Body of pancreas (tissue), 4 donors: ENCODE measurements around the gene CDR2. TPM values are rescaled to one million over a fixed set of nuclear protein-coding genes. Genes with fewer than 3 reads are reported as not detected.

Experiments
- ATAC-seq: fragments of 150-250 bp; one replicate; pipeline ENCODE4 v1.9.1; 2016
- DNase-seq, 4 donors: peaks; one replicate each; pipeline ENCODE4 v3.0.0-alpha.2; 2019
- H3K27ac ChIP-seq, 4 donors: fragments of 200-600 bp; sonication (generic); 1 replicate in 3 of 4; 2 replicates in 1 of 4; pipeline versions ENCODE4 v1.5.1 to v1.6.1; 2016 to 2019; ENCODE audit warnings: mild to moderate bottlenecking in 1 of 4, mixed read lengths in 1 of 4, moderate library complexity in 1 of 4
- H3K27me3 ChIP-seq, 2 donors: fragments of 200-600 bp; sonication (generic); one replicate each; pipeline ENCODE4 v1.6.0; 2016; ENCODE audit warnings: mild to moderate bottlenecking in 1 of 2
- H3K36me3 ChIP-seq, 2 donors: fragments of 200-600 bp; sonication (generic); replicated peaks in 1 of 2; 2 replicates each; pipeline ENCODE4 v1.5.1; 2016; ENCODE audit warnings: low read depth in 2 of 2; ENCODE audit not compliant: insufficient read depth in 1 of 2
- H3K4me1 ChIP-seq: fragments of 200-600 bp; sonication (generic); one replicate; pipeline ENCODE4 v1.6.0; 2016
- H3K4me3 ChIP-seq, 2 donors: fragments of 200-600 bp; sonication (generic); 1 replicate in 1 of 2; 2 replicates in 1 of 2; pipeline ENCODE4 v1.5.1; 2016 to 2019
- H3K9me3 ChIP-seq, 3 donors: fragments of 200-600 bp; sonication (generic); 1 replicate in 2 of 3; 2 replicates in 1 of 3; pipeline ENCODE4 v1.5.1; 2016
- CTCF ChIP-seq, 7 experiments: fragments of 450-650 bp in 4 of 7; fragments of 200-600 bp in 3 of 7; sonication (generic) in 3 of 7; IDR thresholded peaks; one replicate each; pipeline ENCODE4 v1.5.1; 2016 to 2019; ENCODE audit warnings: antibody characterized with exemption in 7 of 7
- POLR2A ChIP-seq, 3 donors: fragments of 450-650 bp; IDR thresholded peaks; one replicate each; pipeline ENCODE4 v1.6.1; 2016; ENCODE audit warnings: antibody characterized with exemption in 3 of 3, mild to moderate bottlenecking in 2 of 3
- WGBS, 2 donors: methylation state at CpG; one replicate each; pipeline ENCODE4 v1.1.5; 2017; 5-methylcytosine and 5-hydroxymethylcytosine counted together
- intact Hi-C: fragments of 100-400 bp; cut with DNase I; formaldehyde crosslinking; loops from one replicate; pipeline ENCODE4 v1.15.1; 2023
- total RNA-seq, 2 donors: library from RNA; depleted of rRNA; stranded (reverse); fragments of >200 nt; gene quantifications; one replicate each; pipeline ENCODE4 v1.1.0, GENCODE V29; 2016

CDR2 gene
- total RNA-seq, 2 donors from 2014 or later = 15.8 to 16.8 TPM

DNA sequence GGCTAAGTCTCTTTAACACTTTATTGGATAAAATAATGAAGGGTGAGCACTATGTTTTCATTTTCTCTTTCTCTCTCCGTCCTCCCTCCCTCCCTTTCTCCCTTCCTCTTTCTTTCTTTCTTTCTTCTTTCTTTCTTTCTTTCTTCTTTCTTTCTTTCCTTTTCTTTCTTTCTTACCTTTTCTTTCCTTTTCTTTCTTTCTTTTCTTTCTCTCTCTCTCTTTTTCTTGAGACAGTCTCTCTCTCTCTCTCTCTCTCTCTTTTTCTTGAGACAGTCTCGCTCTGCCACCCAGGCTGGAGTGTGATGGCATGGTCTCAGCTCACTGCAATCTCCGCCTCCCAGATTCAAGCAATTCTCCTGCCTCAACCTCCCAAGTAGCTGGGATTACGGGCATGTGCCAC lies 21.5 kb upstream of the CDR2 start:
- WGBS, 2 donors = 88 to 96% methylated on average over 4 of the region's 4 CpGs
- no peak for ATAC-seq
- TF ChIP-seq CTCF (IDR thresholded peaks at IDR 0.05) (no peak), POLR2A (IDR thresholded peaks at IDR 0.05) (no peak)
- H3K27me3 ChIP-seq = no peaks in the 10 kb centered on the region
- intact Hi-C loops = no loop called here
- H3K9me3 ChIP-seq = no peaks in the 10 kb centered on the region
- no peaks in the 10 kb centered on the region for H3K36me3 ChIP-seq
- no peaks in the 10 kb centered on the region for H3K4me1 ChIP-seq
- H3K27ac ChIP-seq = no peak overlapping the region
- DNase-seq = no peak
- H3K4me3 ChIP-seq = no peak overlapping the region

GRCh38 chr16:22394121-22394520 lies 19.7 kb upstream of the CDR2 start:
- intact Hi-C loops = no loop called here
- TF ChIP-seq POLR2A (IDR thresholded peaks at IDR 0.05) (no peak), CTCF (IDR thresholded peaks at IDR 0.05) (no peak)
- ATAC-seq = no peak

DNA sequence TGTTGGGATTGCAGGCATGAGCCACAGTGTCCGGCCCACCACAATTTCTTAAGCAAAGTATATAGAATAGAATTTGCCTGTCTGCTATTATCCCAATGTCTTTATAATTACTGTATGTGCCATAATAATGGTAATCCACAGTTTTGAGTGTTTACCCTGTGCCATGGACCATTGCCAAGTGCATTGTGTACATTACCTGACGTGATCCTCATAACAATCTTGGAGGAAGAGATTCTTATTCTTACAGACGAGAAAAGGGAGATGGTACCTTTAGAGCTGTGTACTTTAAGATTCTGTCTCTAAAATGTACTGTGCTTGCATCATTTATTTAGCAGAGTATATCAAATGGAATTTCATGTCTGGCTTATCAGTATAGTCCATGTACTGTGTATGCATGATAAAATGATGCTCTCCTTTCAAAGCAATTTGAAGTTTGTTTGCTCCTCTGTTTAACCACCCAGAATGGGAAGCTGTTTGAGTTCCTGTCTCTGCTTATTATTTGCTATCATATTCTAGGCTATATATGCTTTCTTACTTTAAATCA lies 13.8 kb upstream of the CDR2 start:
- ATAC-seq (no peak), DNase-seq (no peak)
- TF ChIP-seq CTCF (IDR thresholded peaks at IDR 0.05) = no peak
- TF ChIP-seq POLR2A (IDR thresholded peaks at IDR 0.05) = no peak
- peaks cover 9% of the 10 kb centered on the region for H3K4me1 ChIP-seq
- no peaks in the 10 kb centered on the region for H3K27me3 ChIP-seq
- no peaks in the 10 kb centered on the region for H3K36me3 ChIP-seq
- WGBS, 2 donors = 76 to 78% methylated on average over 3 of the region's 3 CpGs
- no peak overlapping the region for H3K4me3 ChIP-seq
- intact Hi-C loops = no loop called here
- no peaks in the 10 kb centered on the region for H3K9me3 ChIP-seq
- peak overlapping the region in 1 of 4 donors; percentile 64 for H3K27ac ChIP-seq

More at GRCh38 chr16:22394121-22394520, 19.7 kb upstream of the CDR2 start:
- Histone ChIP-seq H3K4me3 (no peak overlapping the region), H3K4me1 (no peaks in the 10 kb centered on the region), H3K36me3 (no peaks in the 10 kb centered on the region), H3K27ac (no peak overlapping the region), H3K27me3 (no peaks in the 10 kb centered on the region), H3K9me3 (no peaks in the 10 kb centered on the region)
- WGBS, 2 donors = 96 to 100% methylated on average over 1 of the region's 1 CpG
- DNase-seq = no peak

DNA sequence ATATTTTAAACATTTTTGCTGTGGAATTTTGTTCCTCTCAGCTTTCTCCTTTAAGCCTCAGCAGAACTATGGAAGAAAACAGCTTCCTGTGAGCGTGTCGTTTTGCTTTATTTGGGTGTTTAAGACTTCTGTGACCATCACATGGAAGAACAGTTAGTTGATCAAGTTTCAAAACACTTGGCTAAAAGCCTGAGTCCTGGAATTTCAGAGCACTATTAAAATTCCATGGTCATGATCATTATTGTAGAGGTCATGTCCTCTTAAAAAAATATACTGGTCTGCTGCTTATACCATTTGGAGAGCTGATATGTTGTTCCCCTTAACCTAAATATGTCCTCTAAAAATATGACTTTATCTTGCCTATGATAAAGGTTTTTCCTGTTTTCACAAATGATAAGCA lies 12.6 kb upstream of the CDR2 start:
- H3K4me3 ChIP-seq = no peak overlapping the region
- ATAC-seq (peak; percentile 81), DNase-seq (no peak)
- intact Hi-C loops = no loop called here
- 50 to 82% methylated on average over 2 of the region's 2 CpGs for WGBS, 2 donors
- H3K27ac ChIP-seq = peak overlapping the region in 1 of 4 donors; percentile 64
- peaks cover 9% of the 10 kb centered on the region for H3K4me1 ChIP-seq
- H3K9me3 ChIP-seq = no peaks in the 10 kb centered on the region
- H3K27me3 ChIP-seq = no peaks in the 10 kb centered on the region
- no peaks in the 10 kb centered on the region for H3K36me3 ChIP-seq
- TF ChIP-seq POLR2A (IDR thresholded peaks at IDR 0.05) (no peak), CTCF (IDR thresholded peaks at IDR 0.05) (no peak)

DNA sequence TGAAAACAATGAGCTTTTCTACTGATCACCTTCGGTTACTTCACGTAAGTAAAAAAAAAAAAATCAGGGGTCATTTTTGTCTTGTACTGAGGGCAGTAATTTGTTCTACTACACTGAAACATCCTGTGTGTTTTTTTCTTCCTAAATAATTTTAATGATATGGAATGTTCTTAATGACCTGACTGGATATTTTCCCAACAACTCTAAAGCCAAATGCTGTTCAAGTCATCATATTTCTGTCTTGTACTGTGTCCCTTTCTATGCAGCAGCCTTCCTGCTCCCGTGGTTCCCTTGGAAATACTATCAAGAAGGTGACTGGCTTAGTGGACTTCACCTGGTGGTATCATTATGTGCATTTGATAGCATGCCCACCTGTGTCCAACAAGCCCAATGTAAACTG lies 10.8 kb upstream of the CDR2 start:
- no peak for TF ChIP-seq CTCF (IDR thresholded peaks at IDR 0.05)
- no peak for TF ChIP-seq POLR2A (IDR thresholded peaks at IDR 0.05)
- H3K27ac ChIP-seq = no peak overlapping the region

More for the DNA sequence above, 10.8 kb upstream of the CDR2 start:
- no peaks in the 10 kb centered on the region for H3K9me3 ChIP-seq
- DNase-seq = no peak
- no peak for ATAC-seq
- H3K27me3 ChIP-seq = no peaks in the 10 kb centered on the region
- no peak overlapping the region for H3K4me3 ChIP-seq
- H3K4me1 ChIP-seq = peaks cover 9% of the 10 kb centered on the region
- intact Hi-C loops = no loop called here
- no peaks in the 10 kb centered on the region for H3K36me3 ChIP-seq
- 80 to 87% methylated on average over 3 of the region's 3 CpGs for WGBS, 2 donors
